Stimulated activated CD4-positive, alpha-beta T cell treated with anti-CD3 and anti-CD28 coated beads, Interleukin-1b, Interleukin-23, amount 100 ng/mL, for 4 hours (primary cell): ENCODE measurements around the gene TMEM52.
A peak's percentile ranks its signal among the peaks of the same experiment; 100 is the strongest.
"Not testable (repeated sequence)": the region's sequence is repeated elsewhere in the genome, so short reads cannot be mapped to it uniquely, and the experiment has no call there.

ENCODE experiments used
- DNase-seq, 2 donors: peaks; one replicate each; pipeline ENCODE4 v3.0.0-alpha.2; 2020; ENCODE audit warnings: low read depth in 2 of 2

Gene TMEM52

DNA sequence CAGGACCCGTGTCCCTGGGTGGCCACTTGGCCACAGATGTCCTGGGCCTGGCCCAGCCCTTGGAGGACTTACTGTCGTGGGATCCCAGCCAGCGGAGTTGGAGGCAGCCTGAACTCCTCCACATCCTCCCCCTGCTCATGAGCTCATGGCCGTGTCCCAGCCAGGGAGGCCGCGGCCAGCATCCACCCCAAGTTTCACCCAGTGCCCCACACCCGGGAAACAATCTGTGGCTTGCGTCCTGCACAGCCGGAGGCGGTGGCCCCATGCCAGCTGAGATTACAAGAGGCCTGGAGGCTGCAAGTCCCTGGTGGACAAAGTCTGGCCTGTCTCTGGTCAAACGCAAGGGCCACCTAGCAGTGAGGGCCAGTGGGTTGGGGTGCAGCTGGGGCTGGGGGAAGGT lies 27.5 kb upstream of the TMEM52 start:
- DNase-seq = no peak

DNA sequence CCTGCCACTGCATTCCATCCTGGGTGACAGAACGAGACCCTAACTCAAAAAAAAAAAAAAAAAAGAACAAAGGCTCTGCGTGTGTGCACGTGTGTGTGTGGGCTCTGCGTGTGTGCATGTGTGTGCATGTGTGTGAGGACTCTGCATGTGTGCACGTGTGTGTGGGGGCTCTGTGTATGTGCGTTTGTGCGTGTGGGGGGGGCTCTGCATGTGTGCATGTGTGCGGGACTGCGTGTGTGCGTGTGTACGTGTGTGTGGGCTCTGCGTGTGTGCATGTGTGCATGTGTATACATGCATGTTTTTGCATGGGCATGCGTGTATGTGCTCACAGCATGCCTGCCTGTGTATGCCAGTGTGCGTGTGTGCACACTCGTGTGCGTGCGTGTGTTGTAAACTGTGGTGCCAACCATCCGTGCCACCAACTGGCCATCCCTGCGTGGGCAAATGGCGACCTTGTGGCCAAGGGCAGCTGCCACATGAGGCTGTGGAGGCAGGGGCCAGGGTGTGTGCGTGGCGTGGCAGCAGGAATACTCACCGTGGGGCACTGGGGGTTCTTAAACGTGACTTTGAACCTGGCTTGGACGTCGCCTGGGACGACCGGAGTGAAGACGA lies 26.8 kb upstream of the TMEM52 start:
- DNase-seq = no peak

DNA sequence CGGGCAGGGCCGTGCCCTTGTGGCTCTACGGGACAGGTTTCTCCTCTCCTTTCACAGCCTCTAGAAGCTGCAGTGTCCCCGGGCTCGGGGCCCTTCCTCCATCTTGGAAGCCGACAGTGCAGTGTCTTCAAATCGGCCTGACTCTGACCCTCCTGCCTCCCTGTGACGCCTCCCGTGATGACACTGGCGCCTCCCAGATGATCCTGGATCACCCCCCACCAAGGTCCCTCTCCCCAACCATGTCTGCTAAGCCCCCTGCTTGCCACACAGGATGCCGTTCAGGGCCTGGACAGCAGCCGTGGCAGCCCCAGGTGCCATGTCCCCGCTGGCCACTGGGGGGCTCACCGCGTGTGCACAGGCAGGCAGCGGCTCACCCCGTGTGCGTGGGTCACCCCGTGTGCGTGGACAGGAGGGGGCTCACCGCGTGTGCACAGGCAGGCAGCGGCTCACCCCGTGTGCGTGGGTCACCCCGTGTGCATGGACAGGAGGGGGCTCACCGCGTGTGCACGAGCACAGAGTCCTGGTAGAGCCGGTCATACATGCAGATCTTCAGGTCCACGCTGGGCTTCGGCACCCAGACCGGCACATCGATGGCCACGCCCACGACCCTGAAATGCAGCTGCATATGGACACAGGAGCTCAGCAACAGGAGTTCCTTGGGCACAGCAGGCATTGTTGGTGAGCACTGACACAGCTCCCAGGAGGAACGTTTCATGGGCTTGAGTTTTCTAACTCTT lies 24.9 kb upstream of the TMEM52 start:
- DNase-seq = peak; percentile 50 to 57

DNA sequence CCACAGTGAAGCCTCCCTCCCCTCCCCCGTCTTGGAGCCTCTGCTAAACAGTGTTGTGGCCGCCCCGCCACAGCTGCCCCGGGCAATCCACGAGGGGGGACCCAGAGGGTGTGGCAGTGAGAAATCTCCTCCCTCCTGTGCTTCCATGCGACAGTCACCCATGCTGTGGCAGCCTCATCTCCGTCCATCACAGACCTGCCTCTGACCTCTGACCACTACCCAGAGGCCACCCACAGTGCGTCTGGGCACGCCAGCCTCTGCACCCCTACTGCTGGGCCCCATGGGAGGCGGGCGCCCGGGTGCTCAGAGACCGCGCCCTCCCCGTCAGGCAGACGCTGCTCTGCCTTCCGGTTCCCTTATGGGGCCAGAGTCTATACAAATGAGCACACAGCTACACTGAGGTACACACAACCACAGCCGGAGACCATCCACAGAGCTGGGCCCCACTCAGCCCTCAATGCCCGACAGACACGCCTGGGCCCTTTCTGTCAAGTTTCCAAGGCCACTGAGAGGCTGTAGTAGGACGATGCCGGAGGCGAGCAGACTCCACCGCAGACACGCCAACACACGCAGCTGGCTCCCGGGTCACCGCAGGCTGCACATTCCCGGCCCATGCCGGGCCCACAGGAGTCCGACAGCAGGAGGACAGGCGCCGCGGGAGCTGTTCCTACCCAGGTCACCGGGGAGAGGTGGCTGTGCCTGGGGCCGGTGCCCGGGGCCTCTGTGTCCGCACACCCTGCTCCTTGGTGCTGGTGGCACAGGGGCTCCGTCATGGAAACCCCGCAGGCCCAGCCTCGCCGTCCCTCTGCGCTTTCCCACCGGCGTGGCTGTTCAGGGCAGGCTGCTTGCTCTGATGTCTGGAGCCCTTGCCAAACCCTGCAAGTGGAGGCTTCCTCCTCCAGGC lies 23.9 kb upstream of the TMEM52 start:
- DNase-seq = no peak

DNA sequence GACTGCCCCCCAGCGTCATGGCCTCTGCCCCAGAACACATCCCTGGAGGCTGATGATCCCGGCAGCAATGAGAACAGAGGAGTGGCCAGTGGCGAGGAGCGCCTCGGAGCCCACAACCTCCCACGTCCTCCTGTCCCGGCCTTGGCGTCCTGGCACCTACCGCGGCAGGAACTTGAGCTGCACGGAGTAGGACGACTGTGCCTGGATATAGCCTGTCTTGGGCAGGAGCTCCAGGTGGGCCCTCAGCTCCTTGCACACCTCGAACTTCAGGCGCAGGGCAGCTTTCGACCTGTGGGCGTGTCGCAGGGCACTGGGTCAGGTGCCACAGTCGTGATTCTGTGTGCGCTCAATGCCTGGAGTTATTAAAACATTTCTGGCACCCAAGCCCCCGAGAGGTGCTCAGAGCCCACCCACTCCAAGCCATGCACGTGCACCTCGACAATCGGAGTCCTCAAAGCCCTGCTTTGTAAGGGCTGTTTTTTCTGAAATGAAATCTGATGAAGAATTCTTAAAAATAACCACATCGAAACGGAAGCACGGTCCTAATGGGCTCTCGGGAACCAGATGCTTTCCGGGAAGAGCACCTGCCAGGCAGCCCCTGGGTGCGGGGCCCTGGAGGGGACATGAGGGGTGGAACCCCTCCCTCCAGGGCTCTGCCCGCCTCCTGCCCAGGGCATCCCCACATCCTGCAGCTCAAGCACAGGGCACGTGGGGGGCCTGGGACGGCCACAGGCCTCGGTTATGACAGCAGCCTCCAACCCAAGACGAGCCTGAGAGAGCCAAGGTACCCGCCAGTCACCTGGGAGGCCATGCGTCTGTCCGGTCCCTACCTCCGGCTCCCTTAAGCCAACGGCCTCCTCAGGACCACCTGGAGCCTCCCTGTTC lies 23.0 kb upstream of the TMEM52 start:
- no peak for DNase-seq

DNA sequence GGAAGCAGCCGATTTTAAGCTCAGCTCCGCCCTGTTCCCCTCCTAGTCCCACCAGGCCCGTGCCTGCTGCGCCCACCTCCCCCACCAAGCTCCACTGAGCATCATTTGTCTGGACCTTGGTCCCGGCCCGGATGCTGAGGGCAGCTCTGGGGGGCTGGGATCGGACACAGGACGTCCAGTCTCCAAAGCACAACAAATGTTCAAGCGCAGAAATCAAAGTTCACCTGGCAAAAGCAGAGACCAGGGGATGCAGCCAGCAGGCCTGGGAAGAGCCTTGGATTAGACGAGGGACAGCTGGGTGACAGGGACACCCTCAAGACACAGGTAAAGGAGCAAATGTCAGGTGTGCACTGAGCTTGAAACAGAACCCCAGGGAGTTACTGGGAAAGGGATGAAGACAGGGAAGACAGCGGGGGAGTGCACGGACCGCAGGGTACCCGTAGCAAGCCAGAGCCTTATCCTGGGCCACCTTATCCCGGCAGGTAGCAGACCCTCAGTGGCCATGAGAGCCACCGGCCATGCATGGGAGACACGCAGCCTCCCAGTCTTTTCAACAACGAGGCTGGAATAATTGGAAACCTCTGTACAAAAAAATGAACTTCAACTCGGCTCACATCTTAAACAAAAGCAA lies 22.2 kb upstream of the TMEM52 start:
- DNase-seq = no peak

DNA sequence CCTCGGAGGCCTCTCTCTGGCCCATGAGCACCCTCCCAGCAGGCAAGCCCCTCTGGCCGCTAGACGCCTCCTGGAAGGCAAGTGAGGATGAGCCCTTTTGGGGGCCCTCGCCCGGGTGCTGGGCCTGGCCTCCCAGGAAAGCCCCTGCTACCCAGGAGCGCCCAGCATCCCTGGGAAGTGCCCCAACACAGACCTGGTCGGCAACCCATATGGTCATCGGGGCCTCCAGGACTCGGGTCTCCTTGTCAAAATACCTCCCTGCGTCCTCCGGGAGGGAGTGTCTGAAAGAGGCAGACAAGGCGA lies 21.0 kb upstream of the TMEM52 start:
- no peak for DNase-seq

DNA sequence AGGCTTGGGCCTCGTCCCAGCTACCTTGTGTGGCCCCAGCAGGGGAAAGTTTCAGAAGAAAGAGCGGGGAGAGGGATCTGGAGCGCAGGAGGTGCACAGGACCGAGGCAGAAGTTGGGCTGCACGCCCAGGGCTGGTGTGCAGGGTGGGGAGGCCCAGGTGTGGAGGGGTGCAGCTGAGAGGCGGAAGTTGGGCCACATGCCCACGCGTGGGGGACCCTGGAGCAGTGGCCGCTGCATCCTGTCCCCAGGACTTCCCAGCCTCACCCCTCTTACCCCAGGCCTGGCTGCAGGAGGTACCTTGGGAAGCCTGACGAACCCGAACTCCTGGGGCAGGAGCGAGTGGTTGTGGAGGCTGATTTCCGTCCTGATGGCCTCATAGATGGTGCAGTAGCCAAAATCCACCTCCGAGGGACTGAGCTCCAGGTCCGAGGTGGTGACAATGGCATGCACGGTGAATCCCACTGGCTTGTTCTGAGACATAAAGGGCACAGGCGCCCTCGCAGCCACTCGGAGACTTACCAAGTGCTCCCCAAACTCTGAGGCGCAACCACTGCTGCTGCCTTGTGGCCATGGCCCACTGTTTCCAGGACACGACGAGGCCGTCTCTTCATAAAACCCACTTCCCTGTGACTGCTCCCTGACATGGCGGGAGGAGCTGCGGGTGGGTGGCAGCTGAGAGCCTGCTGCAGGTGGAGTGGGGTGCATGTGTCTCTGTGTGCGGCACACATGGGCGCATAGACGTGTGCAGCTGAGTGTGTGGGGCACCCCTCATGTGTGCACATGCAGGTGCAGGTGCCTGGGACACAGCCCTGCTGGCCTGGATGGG lies 20.4 kb upstream of the TMEM52 start:
- DNase-seq = no peak

DNA sequence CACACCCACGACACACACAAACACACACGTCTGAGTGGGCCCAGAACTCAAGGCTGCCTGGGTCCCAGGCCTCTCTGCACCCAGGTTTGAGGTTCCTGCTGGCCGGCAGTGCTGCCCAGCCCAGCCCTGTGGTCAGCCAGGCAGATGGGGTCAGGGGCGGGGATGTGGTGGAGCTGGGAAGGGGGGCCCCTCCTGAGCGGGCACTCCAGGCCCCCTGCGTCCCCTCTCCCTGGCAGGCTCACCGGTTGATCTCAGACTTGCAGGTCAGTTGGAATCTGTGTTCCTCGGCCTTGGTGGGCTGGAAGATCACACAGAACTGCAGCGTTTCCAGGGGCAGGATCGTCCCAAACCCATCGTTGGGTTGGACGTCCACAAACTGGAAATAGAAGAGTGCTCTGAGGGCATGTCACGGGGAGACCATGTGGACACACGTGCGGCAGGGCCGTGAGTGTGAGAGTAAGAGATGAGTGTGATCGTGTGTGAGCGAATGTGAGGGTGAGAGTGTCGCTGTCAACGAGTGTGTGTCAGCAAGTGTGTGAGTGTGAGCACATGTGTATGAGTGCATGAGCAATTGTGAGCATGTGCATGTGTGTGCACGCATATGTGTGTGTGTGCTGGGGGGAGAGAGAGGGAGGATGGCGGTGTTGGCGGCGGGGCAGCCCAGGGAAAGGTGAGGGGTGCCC lies 19.7 kb upstream of the TMEM52 start:
- DNase-seq = no peak

DNA sequence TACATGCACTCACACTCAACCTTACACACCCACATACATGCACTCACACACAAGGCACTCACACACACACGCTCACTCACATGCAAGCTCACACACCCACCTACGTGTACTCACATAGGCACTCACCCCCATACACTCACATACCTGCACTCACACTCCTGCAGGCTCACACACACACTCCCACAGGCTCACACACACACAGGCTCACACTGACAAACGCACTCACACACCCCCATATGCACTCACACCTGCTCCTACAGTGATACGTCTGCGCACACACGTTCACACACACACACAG lies 19.1 kb upstream of the TMEM52 start:
- DNase-seq = no peak

DNA sequence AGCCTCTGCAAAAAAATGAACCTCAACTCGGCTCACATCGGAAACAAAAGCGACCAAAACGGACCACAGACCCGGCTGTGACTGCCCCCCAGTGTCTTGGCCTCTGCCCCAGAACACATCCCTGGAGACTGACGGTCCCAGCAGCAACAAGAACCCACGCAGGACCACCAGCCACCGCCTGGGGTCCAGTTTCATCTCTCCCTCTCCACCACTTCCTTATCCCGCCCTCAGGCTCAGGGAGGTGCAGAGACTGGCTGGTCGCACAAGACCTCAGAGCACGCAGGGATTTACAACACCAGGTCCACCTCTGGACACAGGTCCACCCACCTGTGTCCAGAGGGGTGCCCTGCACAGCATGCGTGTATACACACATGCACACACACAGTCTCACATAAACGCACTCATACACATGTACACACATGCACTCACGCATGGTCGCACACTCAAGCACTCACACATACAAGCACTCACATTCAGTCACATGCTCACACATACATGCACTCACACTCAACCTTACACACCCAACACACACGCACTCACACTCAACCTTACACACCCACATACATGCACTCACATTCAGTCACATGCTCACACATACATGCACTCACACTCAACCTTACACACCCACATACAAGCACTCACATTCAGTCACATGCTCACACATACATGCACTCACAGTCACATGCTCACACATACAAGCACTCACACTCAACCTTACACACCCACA lies 18.6 kb upstream of the TMEM52 start:
- DNase-seq = no peak

DNA sequence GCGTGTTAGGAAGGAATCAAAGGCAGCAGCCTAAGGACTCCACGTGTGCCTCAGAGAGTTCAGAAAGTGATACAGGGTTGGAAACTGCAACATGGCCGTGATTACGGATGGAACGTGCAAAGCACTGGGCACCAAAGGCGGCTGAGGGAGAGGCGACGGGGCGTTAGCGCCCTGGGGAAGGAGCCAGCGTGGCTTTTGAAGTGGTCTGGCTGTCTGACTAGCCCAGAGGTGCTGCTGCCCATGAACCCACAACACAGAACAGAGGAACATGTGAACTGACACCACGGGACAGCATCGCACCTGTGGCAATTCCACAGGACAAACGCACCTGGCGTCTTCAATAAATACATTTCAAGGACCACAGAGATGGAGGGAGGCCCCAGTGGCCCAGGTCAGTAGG lies 18.0 kb upstream of the TMEM52 start:
- DNase-seq = no peak

DNA sequence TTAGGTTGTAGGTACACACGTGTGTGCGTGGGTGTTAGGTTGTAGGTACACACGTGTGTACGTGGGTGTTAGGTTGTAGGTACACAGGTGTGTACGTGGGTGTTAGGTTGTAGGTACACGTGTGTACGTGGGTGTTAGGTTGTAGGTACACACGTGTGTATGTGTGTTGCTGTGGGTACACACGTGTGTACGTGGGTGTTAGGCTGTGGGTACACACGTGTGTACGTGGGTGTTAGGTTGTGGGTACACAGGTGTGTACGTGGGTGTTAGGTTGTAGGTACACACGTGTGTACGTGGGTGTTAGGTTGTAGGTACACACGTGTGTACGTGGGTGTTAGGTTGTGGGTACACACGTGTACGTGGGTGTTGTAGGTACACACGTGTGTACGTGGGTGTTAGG lies 15.8 kb upstream of the TMEM52 start:
- not testable (repeated sequence) for DNase-seq

DNA sequence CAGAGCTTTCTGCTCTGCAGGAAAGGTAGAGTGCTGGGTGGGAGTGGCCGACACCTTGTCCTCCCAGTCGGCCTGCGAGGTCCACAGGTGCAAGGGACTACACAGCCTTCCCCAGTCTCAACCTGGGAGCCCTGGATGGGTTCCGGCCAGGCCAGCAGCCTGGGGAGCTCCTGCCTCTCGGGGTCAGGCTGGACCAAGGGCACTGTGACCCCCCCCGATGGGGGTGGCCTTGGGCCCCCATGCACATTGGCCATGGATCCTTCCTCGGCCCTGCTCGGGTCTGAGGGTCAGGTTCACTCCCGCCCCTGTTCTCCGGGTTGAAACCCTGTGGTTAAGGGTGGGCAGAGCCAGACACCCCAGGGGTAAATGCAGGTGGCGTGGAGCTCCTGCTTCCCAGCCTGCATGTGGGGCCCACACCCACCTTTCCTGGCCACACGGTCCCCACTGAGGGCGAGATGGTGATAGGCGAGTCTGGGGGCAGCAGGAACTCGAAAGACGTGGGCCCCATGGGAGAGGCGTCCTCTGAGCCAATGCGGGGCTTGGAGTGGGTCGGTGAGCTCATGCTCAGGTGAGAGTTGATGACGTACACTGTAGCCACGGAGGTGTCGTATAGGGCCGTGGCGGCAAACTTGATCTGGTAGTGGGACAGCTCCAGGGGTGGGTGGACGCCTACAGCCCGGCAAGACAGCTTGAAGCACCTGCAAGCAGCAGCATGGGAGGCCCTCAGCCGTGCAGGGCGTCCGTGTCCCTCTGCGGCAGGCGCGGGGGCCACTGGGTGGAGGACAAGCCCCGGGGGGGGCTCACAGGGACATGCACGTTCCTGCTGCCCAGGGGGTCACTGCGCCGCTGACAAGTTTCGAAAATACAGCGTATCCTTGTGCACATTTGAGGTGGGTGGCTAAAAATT lies 10.8 kb upstream of the TMEM52 start:
- DNase-seq = no peak

DNA sequence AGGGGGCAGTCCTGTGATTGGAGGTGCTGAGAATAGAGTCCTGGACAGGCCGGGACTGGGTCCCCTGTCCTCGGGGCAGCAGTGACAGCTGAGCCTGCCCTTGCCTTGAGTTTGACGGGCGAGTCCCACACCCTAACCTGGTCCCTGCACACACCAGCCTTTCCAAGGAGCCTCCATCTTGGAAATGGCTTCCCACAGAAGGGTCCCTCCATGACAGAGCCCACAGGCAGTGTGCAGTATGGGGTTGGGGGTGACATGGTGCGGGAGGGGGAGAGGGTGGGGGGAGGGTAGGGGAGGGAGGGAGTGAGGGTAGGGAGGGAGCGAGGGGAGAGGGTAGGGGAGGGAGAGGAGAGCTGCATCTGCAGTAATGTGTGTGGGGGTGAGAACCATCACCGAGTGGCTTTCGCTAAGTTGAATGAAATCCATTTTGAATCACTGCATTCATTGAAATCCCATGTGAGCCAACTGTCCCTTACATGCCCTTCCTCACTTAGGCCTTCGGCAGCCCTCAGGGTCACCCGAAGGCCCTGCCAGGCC lies 10.1 kb upstream of the TMEM52 start:
- DNase-seq = no peak

DNA sequence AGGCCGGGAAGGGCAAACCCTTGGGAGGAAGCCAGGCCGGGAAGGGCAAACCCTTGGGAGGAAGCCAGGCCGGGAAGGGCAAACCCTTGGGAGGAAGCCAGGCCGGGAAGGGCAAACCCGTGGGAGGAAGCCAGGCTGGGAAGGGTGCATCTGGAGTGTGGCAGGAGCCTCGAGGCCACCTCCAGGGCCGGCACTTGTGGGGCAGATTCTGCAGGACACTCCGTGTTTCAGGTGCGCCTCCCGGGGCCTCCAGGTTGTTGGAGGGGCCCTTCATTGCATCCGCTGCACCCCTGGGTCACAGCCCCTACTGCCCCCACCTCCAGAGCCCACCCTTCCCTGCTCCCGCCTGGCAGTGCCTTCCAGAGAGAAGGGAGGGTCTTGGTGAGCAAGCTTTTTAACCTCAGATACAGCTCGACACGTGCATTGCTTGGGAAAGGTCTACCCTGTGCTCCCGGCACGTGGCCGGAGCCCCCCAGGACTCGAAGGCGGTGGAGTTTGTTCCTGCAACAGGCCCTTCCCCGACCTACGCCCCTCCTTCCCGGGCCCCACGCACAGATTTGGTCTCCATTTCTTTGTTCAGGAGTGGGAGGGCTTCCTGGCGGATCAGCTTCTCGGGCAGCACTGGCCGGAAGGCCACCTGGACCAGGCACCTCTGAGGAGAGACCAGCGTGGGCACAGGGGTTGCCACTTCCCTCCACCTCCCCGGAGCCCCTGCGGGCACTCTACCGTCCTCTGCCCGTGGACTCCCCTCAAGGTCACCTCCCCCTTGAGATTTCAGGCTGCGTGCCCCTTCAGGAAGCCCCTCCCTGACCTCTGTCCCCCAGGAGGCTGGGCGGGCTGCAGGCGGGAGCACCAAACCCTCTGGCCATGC lies 9.4 kb upstream of the TMEM52 start:
- DNase-seq = no peak

DNA sequence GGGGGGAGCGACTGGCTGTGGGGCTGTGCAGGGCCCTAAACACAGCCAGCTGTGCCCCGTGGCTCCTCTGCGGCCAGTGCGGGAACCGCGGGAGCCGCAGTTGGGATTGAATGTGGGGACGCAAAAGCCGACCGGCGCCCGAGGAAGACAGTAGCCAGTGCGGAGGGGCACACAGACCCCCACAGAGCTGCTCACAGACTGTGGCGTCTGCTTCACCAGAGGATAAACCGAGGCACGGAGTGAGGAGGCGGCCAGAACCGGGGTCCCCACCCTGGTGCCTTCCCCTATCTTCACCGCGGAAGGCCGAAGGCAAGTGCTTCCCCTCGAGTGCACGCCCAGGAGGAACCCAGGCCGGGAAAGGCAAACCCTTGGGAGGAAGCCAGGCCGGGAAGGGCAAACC lies 8.7 kb upstream of the TMEM52 start:
- DNase-seq = no peak
